GM21576 (cell line): ENCODE results near the gene GNAZ.
"Not testable (repeated sequence)": the region's sequence is repeated elsewhere in the genome, so short reads cannot be mapped to it uniquely, and the experiment has no call there.

Source experiments
- ATAC-seq: cut with Tn5 transposase; IDR thresholded peaks from one replicate; pipeline ENCODE4 v1.9.1; 2021; ENCODE audit warnings: mild to moderate bottlenecking, moderate library complexity; ENCODE audit not compliant: unreplicated experiment

Gene GNAZ

DNA sequence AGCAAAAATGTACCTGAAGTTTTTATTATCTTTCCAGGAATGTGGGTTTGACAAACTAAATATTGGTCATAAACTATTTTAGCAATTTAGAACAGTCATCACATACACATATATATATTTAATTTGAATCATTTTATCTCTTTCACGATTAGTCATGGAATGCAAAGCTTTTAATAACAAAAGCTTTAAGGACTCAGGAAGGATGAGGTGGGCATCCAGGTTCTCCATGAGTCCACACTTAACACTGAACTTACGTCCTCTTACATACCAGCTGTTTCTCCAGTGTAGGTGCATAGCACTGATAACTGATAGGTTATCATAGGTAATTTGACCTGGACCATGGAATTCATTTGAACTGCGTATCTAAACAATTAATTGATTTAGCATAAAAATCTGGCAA, 28.1 kb upstream of the GNAZ start:
- ATAC-seq, result no peak

DNA sequence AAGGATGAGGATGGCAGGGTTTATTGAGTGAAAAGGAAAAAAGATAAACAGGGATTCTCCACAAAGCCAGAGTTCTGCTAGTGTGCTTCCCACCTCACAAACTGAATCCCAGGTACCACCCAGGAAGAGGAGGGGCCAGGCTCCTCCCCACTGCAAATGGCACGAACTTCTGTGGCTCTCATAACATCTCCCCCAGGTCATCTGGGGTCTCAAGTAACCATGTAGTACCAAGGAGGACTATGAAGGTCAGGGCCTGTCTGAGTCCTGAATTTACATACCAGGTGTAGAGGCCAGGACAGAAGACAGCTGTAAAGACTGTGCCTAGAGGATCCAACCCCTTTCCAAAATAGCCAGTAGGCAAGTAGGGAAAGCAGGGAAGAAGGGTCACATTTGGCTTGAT, 25.7 kb upstream of the GNAZ start:
- ATAC-seq, result no peak

DNA sequence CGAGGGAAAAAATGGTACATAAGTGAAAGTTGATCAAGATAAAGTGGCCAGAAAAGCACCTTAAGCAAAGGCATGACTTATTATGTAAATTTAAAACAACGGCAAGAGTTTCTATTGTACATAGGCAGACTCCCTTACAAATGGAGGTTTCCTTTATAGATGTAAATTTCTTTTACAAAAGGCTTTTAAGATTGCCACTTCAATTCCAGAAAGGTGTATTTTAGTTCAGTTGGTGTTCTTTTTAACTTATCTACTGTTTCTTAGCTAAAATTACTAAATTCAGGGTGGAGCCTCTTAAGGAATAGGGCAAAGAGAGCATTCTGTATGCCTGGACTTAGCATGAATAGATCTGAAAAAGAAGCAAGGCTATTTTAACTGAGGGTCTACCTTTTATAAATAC, 24.9 kb upstream of the GNAZ start:
- no peak for ATAC-seq

DNA sequence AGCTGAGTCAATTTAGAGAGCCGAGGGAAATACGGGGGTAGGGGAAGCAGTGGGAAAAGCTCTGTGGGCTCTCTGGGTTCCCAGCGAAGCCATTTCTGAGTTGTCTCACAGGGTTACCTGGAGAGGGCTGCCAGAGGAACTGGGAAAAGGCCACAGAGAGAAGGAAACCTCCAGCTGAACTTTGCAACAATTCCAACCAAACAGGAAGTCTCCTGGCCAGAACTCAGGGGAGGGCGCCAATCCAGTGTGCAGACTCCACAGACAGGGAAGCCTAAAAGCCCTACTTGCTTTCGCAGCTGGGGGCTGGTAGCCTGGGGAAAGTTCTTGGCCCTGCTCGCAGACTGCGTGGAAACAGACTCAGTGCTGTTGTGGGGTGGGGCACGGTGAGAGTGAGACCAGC, 23.1 kb upstream of the GNAZ start:
- ATAC-seq, result no peak

DNA sequence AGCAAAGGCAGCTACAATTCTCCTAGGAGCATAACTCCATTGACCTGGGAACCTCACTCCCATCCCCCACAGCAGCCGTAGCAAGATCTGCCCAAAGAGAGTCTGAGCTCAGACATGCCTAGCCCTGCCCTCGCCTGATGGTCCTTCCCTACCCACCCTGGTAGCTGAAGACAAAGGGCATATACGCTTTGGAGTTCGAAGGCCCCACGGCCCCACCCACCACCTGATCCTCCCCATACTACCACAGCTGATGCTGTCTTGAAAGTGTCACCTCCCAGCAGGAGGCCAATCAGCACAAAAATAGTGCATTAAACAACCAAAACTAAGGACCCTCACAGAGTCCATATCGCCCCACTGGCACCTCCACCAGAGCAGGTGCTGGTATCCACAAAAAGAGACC, 22.6 kb upstream of the GNAZ start:
- ATAC-seq, result no peak

DNA sequence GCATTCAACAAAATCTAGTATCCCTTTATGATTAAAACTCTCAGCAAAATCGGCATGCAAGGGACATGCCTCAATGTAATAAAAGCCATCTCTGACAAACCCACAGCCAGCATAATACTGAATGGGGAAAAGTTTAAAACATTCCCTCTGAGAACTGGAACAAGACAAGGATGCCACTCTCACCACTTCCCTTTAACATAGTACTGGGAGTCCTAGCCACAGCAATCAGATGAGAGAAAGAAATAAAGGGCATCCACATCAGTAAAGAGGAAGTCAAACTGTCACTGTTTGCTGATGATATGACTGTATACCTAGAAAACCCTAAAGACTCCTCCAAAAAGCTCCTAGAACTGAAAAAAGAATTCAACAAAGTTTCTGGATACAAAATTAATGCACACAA, 19.8 kb upstream of the GNAZ start:
- not testable (repeated sequence) for ATAC-seq

DNA sequence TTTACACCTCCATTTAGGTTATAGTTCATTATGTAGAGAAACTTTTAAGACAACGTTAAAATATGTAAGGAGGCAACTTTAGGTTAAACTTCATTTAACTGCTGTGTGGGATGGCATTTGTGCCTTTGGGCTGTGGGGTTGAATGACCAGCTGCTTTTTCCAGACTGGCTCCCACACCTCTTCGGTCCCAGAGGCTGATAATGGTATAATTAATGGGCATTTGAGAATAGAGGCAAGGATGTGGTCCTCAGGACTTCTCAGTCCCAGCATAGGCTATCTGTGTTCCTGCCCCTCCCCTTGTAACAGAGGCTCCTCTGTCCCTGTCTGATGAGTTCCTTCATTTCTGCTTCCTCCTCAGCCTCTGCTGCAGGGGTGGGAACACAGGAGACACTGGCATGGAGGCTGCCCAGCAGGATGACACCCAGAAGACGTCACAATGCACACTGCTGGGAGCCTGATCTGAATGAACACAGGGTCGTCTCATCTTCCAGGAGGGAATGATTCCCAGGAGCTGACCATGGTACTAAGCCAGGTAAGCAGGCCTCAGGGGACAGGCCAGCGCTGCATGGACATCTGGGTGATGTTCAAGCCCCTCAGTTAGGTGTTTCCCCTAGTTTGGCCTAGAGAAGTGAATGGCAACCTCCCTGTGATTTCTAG, 17.1 kb upstream of the GNAZ start:
- no peak for ATAC-seq

DNA sequence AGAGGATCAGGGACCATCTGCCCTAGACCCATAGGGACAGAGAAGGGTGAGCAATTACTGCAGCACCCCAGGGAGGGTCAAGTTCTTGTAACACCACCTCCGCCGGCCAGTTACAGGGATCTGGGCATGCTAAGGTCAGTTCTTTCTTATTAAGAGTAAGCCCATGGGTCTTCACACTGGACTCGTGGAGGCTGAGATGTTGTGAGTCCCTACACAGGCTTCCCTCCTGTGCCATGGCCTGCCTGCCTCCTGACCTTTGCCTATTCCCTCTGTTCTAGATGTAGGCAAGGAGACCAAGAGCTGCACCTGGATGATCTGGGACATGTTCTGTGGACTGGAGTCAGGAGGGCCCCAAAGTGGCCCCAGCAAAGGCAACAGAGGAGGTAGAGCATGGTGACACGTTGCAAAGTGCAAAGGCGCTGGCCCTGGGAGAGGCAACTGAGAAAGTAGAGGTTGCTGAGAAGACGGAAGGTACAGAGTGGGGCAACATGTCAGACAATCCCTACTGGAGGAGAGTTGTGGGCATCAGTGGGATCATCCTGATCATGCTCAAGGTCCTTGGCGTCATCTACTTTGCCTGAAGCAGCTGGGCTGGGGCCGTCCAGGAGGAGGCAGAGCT, 16.3 kb upstream of the GNAZ start:
- ATAC-seq, result no peak

DNA sequence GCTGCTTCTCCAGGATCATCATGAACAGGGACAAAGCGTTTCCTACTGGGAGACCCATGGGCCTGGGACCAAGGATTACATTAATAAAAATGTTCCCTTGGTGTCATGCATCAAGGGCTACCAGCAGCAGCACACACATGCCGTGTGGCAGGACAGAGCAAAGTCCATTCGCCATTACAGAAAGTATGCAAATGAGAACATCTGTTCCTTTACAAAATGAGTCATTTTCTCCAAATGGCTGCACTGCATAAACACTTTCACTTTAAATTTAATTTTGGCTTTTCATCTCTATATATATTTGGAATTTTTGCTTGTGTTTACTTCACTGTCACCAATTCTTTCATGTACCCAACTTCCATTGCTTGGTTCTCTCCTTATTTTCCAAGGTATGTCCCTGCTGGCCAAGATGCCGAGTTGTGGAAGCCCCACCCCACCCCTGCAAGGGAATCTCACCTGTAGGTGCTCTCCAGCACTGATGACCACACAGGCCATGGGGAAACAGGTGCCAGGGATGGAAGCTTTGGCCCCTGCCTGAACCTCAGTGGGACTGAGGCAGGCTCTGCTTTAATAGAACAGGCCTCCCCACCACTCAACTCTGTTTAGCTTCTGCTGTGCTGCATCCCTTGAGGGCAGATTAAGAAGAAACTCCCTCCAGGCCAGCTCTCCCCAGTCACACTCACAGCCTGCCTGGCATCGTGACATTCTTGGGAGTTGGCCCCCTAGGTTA, 15.6 kb upstream of the GNAZ start:
- peak; percentile 56 for ATAC-seq

DNA sequence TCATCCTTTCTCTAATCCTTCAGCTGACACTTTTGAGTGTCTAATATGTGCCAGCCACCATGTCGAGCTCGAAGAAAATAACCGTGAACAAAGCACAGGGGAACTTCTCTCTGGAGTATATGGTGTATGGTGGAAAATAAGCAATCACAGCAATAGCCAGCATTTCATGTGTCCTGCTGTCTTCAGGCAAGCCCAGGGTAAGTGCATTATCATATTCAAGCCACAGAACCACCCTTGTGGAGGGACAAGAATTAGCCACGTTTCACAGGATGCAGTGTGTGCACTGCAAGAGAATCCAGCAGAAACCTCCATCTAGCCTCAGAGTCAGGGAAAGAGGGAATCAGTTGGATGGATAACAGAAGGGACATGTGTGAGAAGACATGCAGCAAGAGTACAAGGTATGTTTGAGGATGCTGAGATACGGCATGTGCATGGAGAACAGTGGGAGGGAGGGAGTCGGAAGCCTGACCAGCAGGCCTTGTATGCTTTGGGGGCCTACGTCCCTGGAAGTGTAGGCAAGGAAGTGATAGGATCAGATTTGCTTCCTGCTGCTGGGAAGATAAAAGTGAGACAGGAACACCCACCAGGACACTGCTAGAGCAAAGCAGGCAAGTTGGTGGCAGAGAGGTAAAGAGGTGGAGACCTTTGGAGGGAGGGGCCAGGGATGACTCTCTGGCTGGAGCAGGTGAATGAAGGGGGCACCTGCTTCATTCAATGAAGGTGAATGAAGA, 14.7 kb upstream of the GNAZ start:
- no peak for ATAC-seq

DNA sequence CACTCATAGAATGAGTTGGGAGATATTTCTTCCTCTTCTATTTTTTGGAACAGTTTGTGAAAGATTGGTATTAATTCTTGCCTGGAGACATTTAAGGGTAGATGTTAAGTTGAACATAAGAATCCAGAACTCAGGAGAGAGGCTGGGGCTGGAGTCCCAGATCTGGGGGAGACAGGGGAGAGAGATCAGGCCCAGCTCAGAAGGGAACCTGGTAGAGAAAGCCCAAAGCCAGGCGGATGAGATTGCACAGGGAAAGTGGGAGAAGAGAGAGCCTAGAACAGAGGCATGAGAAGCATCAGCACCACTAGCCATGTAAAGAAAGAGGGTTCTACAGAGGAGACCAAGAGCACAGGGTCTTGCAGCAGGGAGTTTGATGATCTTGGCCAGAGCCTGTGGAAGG, 13.0 kb upstream of the GNAZ start:
- ATAC-seq, result no peak

DNA sequence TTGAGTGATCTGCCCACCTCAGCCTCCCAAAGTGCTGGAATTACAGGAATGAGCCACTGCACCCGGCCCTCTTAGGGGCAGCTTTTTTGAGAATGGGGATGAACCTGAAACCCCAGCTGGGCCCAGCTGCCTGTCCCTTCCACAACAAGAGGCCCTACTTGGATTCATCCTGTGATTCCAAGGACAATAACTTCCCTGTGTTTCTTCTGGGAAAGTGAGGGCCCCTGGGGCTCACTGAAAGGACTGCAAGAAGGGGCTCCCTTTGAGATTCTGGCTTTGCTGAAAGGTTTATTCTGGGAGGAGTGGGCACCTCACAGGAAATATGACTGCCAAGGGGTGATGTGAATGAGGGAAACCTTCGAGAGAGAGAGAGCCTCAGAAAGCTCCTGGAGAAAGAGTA, 12.3 kb upstream of the GNAZ start:
- no peak for ATAC-seq

DNA sequence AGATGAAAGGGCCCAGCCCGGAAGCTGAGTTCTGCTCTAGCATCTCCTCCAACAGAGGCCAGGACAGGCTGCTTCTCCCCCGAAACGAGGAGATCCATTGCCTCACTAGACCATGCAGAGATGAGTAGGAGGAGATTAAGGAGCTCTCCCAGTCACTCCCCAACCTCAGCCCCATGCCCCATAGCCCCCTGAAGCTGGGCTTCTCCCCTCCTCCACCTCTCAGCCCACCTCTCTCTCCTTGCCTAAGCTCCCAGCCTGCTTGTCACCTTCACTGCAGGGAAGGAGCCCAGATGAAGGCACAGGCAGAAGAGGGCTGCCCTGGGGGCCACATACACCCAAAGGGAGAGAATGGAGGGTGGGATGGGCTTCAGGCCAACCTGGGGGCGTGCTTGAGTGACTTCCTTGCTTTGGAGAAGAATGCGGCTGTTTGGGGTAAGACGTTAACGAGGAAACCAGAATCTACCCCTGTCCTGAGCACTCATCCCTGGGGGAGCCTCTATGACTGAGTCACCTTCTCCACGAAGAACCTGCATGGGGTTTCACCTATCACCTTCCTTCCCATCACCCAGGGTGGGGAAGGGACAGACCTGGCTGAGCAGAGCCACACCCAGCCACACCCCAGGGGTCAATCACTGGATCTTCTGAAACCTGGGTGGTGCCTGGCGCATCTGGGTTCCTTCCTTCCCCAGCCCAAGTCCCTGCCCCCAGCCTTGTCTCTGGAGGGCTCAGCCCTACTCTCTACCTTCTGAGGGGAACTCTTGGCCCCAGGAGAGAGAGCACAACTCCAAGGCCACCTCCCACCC, 11.6 kb upstream of the GNAZ start:
- ATAC-seq, result no peak

DNA sequence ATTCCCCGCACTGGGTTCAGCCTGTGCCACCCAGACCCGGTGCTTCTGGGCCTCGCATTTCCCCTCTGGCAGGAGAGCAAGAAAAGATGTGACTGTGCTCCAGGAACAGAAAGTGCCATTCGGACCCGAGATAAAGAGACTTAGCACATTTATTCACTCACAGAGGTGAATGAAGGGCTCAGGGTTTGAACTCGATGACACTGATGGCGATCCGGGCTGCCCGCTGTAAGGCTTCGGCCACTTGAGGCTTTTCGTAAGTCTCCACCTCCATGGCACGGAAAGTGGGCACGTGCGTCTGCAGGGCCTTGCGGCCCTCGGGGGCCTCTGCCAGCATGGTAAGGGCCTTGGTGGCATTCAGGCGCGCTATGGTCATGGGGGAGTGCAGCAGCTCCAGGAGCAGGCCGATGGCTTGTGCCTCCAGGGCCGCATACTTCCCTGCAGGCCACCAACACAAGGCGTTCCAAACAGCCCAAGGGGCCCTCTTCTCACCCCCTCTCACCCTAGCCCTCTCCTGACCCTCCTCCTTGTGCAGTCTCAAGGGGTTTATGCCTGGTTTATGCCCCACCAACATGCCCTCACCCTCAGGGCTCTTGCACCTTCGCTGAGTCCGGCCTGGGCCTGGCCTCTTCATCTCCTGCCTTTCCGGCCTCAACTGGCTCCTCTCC, 10.9 kb upstream of the GNAZ start:
- ATAC-seq, result no peak

DNA sequence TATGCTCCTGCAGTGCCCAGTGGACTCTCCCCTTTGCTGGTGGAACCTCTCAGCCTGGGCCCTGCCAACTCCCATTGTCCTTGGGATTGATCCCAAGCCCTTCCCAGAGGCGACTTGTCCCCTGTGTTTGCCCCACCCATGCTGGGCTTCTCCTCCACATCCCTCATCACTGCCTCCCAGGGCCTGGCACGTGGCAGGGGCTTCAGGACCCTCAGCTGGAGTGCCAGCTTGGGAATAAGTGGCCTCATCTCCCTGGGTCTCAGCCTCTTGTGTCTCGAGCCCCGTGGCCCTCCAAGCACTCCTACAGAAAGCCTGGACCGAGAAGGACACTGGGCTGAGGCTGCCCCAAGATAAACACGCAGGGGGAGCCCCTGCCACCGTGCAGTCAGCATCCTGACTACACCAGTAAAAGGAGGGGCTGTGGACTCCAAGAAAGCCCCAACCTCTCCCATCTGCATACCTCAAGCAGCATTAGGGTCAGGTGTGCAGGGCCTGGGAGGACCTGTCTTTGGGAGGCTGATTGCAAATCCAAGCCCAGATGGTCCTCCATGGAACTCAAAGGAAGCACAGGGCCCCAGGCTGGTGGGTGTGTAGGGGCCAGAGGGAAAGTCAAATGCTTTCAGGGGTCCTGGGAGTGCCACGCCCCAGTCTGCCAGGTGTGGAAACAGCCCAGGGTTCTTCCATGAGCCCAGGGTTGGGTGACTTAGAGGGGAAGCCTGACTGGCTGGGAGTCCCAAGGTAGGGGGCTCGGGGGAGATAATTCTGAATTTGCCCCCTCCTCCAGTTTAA, 9.5 kb upstream of the GNAZ start:
- ATAC-seq, result no peak

DNA sequence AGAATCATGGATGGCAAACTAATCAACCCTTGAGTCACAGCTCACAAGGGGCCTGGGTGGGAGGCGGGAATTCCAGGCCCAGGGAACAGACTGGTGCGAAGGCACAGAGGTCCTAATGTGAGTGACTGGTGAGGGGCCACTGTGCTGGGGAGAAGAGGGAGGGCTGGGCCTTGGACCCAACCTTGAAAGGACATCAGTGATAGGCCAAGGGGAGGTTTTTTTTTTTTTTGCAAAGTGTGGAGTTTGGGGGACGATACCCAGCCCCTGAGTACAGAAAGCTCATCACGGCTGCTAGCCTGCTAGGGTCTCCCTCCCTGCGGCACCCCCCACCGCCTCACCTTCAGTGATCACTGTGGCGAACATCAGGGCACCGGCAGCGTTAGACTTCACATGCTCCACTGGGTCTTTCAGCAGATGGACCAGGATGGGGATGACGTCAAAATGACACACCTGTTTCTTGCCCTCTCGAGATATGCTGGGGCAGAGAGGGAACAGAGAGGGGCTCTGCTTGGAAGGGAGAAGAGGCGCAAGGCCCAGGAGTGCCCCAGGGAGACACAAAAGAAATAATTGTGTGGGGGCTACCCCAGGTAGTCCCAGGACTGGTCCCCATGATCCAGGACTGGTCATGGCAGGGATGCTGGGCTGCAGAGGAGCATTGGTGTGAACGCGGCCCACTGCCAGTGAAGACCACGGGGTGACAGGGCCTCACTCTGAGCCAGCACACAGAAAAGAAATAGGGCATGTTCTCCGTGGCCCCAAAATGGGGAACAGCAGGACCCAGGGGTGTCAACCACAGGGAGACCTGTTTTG, 8.6 kb upstream of the GNAZ start:
- no peak for ATAC-seq

DNA sequence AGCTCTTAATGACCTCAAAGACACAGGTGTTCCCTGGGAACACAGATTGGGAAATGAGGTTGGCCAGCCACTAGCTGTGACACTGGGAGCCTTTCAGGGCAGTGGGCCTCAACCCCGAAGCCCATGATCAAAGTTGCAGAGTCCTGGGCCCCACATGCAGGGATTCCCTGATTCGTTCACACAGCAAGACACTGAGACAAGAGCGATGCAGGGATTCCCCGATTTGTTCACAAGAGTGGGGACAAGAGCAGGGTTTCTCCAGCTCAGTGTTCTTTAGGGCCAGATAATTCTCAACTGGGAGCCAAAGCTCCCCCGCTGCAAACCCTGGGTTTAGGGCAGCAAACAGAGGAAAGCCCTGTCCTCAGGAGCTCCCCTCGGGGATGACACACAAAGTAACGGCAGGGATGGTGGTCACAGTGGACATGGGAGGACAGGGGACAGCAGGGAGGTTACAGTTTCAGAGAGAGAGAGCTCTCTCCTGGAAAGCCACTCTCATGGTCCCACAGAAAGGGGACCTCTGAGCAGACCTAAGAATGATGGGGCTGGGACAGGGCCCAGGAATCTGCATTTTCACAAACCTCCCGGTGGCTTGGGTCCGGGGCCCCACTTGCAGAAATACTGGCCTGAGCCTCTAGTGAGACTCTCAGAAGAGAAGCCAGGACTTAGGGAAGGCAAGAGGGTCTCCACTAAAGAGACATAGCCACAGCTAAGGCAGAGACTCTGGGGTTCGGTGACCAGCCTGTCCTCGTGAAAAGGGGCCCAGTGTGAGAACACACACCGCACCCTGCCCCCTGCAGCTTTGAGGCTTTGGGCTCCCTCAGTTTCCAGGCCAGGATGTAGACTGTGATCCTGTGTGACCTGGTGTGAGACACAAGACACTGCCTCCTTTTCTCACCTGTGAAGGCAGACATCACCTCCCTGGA, 7.4 kb upstream of the GNAZ start:
- ATAC-seq, result no peak
